Lower leg skin (tissue), 3 donors: ENCODE data around the gene TBX15.

Source experiments
- CTCF ChIP-seq, 3 donors: fragments of 450-650 bp; IDR thresholded peaks; one replicate each; pipeline ENCODE4 v1.5.1; 2016; ENCODE audit warnings: antibody characterized with exemption in 3 of 3, mild to moderate bottlenecking in 3 of 3, moderate library complexity in 2 of 3
- POLR2A ChIP-seq, 2 donors: fragments of 450-650 bp; IDR thresholded peaks; one replicate each; pipeline ENCODE4 v1.6.1; 2016 to 2017; ENCODE audit warnings: antibody characterized with exemption in 2 of 2, mild to moderate bottlenecking in 1 of 2, moderate library complexity in 1 of 2

- no peak for TF ChIP-seq POLR2A (IDR thresholded peaks at IDR 0.05)
- TF ChIP-seq CTCF (IDR thresholded peaks at IDR 0.05): no peak
Measured at GRCh38 chr1:118987468-118988185, 516 bp downstream of the TBX15 start.
